ENCODE measurements around the gene LYSMD1.

GRCh38 chr1:151124763-151125403 lies 40.8 kb downstream of the LYSMD1 start:
- TF ChIP-seq RCOR1 (IDR thresholded peaks at IDR 0.05; ENCODE audit: insufficient replicate concordance, low read length) (no peak), CTCF (conservative IDR thresholded peaks at IDR 0.05; ENCODE audit: low read depth, low read length) (no peak), POLR2A (IDR thresholded peaks at IDR 0.05; ENCODE audit: low read depth, low read length) (no peak)

Data from IMR-90 (cell line).